Stimulated activated CD4-positive, alpha-beta T cell treated with anti-CD3 and anti-CD28 coated beads, TNF-alpha, amount 100 ng/mL, for 1 hour (primary cell): ENCODE results near the gene TMEM182.

Experiments
- DNase-seq, 3 donors: peaks; one replicate each; pipeline ENCODE4 v3.0.0-alpha.2; 2020; ENCODE audit warnings: low read depth in 3 of 3, low spot score in 1 of 3

Gene TMEM182

DNA sequence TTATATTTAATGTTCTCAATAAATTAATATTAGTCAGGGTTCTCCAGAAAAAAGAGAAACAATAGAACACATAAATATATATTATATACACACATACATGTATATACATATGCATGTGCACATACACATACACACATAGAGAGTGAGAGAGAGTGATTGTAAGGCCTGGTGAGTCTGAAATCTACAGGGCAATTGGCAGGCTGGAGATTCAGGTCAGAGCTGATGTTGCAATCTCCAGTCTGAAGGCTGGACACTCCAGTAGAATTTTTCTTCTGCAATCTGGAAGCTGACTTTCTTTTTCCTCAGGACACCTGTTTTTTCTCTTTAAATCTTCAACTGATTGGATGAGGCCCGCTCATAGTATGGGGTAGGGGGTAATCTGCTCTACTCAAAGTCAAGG lies 3.2 kb downstream of the TMEM182 start:
- no peak for DNase-seq

DNA sequence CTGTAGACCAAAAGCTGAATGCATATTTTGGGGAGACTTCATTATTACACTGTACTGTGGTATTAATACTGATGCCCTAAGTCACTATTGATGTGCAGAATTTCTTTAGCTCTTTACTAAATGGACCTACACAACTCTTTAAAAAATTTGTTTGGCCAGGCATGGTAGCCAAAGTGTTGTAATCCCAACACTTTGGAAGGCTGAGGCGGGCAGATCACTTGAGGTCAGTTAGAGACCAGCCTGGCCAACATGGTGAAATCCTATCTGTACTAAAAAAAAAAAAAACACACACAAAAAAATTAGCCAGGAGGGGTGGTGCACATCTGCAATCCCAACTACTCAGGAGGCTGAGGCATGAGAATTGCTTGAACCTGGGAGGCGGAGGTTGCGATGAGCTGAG lies 6.4 kb downstream of the TMEM182 start:
- DNase-seq, result no peak

DNA sequence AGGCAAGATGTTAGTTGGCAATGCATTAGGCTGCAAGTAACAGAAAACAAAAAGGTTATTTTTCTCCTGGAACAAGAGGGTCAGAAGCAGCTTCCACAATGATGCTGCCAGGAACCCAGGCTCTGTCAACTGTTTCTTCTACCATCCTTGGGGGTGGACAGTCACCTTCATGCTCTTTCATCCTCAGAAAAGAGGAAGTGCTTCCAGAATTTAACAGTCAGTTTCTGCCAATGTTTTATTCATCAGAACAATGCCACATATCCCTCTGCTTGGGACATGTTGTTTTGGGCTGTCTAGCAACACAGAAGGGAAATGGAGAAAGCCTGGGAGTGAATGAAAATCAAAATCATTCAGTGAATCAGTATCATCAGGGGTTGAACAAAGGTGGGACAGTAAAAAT lies 7.1 kb downstream of the TMEM182 start:
- DNase-seq, result no peak

DNA sequence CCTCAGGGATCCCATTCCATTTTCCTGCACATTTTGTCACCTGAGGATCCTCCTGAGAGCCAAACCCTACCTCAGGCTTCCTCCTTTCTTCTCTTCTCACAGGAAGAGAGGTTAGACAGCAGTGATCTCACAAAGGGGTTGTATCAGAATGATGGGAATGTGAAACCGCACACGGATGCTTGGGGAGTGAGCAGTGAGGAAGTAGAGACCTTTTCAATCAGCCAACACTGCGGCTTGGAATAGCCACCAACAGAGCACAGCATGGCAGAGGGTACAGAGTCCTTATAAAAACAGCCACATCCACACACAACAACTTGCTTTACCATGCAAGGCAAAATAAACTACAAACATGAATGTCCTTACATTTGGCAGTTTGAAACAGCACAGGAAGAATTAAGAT lies 8.7 kb downstream of the TMEM182 start:
- no peak for DNase-seq

DNA sequence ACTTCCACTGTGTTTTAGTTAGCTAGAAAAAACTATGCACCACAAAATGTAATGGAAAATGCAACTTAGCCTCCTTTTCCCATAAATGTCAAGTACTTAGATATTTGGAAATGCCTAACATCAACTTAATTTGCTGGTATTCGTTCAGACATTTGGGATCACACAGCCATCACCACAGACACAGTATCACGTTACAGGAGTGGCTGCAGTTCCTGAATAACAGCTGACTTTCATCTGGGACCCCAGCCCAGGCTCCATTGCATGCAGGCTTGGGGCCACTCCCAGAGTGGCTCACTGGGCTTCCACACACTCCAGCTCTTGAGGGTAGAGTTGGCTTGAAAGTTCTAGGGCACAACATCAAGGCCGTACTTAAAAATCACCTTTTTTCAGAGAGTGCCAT lies 9.3 kb downstream of the TMEM182 start:
- DNase-seq, result no peak

DNA sequence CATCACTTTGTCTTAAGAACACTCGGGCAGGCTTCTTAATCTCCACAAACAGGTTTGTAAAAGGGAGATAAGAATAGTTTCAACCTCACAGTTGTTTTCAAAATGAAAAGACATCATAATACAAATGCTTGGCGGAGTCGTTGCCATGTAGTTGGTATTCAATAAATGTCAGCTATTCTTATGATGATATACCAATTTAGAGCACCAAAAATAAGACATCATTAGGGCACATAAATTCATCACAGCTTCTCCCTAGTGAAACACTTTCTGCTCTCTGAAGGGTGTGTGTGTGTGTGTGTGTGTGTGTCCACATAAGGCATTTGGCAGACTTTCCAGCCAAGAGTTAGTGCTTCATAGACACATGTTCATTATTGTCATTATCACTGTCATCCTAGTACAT lies 10.8 kb downstream of the TMEM182 start:
- DNase-seq, result no peak

DNA sequence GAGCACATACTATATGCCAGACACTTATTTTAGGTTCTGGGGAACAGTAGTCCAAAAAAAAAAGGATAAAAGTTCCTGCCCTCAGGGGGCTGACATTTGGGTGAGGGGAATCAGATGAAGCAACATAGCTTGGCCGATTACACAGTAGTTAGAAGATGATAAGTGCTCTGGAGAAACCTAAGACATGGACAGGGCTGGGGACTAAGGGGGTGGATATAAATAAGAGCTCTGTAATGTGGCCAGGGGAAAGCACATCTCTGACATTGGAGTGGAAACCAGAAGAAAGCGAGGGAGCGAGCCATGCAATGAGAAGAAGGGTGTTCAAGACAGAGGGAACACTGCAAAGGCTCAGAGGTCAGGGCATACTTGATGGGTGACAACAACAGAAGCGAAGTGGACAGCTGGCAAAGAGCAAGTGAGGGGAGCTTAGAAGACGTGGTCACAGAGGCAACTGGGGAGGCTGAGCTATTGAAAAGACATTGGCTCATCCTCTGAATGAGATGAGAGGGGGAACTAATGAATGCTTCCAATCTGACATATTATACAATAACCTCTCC lies 11.4 kb downstream of the TMEM182 start:
- DNase-seq, result no peak

DNA sequence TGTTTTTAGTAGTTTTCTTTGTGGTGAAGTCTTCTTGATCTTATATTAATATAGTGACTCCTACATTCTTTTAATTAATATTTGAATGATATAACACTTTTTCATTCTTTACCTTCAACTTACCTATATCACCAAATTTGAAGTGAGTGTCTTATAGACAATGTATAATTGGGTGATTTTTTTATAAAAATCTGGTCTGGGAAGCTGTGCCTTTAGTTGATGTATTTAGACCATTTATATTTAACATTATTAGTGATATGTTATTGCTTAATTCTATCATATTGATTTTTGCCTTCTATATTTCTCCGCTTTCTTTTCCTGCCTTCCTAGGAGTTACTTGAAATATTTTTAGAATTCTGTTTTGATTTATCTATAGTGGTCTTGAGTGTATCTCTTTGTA lies 16.4 kb downstream of the TMEM182 start:
- DNase-seq, result no peak

DNA sequence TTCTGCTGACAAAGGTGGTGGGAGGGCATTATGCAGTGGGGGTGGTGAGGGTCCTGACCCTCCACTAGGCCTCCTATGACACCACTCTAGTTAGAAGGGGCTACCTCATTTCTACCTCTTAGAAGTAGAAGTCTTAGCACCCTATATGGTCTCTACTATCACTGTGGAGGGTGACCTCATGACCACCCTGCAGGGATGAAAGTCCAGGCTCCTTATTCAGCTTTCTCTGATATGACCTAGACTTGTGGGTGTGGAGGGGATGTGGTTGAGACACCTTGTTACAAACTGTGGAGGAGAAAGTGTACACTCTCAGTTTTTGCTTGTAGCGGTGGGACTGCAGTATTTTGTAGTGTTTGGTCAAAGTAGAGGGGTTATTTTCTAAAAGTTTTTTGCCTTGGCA lies 18.6 kb downstream of the TMEM182 start:
- DNase-seq, result no peak

DNA sequence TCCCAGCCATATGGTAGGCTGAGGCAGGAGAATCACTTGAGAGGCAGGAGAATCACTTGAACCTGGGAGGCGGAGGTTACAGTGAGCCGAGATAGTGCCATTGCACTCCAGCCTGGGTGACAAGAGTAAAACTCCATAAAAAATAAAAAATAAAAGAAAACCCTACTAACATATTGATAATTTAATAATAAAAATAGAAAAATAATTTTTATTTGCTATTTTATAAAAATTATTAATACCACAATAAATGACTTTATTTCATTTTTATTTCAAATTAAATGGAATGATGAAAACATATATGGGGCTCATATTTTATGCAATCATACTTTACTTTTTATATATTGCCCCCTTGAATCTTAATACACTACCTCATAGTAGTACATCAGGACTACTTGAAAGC lies 20.4 kb downstream of the TMEM182 start:
- no peak for DNase-seq

DNA sequence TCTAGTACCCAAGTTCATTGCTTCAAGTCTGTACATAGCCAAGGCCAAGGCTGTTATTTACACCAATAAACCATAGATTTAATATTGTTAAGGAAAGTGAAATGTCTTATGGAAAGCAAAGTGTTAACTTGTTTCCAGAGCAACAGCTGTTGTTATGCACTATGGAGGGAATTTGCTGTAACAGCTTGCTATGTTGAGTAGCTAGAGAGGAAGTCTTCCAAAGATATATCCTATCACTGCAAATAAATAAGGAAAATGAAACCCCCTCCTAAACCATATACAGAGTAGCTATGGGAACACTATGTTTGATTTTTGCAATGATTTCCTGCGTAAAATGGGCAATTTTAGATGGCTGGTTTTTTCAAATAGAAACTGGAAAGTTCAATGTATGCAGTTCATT lies 21.1 kb downstream of the TMEM182 start:
- no peak for DNase-seq

DNA sequence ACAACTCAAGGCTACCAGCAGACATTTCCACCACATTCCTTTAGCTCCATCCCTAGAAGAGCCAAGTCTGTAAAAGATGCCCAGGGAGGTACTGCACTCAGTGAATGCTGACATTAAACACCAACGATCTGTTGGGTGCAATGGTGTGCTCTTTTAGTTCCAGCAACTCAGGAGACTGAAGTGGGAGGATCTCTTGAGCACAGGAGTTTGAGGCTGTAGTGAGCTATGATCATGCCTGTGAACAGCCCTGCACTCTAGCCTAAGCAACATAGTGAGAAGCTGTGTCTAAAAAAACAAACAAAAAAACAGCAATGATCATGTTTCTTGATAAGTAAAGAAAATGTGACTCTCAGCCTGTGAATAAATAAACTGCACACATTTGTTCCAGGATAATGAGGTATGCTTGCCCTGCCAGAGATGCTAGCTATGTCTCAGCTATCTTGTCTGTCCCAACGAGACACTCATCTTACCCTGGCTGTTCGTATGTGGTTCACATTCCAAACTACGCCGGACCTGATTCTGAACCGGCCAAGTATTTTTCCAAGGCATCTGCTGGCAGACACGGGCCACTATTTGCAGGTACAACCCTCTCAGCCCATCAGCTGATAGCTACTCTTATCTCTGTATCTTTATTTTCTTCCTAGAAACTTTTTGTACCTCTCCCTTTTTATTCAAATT lies 21.8 kb downstream of the TMEM182 start:
- no peak for DNase-seq

DNA sequence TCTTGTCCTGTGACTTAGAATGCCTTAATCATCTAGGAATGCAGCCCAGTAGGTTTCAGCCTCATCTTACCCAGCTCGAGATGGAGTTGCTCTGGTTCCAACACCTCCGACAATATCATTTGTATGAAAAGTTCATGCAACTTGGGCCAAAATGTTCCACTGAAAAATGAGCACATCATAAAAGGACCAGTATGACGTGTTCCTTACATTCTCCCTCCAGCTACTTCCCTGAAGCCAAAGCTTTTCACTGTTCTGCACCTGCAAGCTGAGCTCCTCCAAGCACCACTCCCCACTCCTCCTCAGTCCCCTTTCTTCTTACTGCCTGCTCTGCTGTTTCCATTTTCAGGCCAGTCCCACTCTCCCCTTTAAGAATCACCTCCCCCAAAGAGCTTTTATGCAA lies 23.1 kb downstream of the TMEM182 start:
- DNase-seq, result no peak

DNA sequence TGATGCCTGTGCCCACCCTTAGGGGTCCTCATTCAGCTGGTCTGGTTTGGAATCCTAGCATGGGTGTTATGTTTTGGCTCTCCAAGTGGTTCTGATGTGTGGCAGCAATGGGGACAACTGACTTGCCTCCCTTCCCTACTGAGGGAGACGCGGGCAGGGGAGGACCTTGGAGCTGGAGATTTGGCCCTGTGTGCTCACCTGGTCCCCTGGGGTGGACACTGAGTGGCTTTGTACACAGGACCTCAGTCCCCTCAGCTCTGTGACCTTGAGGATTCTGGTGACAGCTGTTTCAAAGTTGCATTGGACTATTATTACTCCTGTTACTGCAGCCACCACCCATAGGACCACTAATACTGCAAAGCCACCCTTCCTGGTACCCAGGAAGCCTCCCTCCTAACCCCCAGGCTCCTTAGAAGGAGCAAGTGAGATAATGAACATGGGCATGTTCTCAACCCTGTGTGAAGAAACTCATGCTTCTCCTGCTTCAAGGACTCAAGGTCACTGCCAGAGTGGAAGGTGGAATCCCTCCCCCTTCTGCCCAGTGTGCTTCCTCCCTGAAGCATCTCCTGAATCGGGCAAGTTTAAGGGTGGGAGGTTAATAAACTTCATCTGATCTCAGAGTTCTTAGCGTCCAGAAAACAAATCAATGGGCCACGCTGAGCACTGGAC lies 26.5 kb downstream of the TMEM182 start:
- no peak for DNase-seq

DNA sequence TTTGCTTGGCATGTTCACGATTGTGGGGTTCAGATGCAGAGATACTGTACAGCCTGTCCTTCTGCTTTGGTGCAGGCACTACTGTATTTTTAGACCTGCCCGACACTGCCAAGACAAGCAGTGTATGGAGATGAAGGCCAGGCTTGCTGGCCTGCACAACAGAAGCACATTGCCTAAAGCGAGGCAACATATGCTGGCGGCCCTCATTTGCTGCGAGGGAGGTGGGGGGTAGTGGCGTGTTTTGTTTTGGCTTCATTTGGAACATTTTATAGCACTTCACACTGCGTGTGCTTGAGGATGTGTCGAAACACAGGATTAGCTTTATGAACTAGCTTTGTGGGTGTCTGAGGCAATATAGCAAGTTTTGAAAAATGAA lies 27.0 kb downstream of the TMEM182 start:
- DNase-seq, result no peak

DNA sequence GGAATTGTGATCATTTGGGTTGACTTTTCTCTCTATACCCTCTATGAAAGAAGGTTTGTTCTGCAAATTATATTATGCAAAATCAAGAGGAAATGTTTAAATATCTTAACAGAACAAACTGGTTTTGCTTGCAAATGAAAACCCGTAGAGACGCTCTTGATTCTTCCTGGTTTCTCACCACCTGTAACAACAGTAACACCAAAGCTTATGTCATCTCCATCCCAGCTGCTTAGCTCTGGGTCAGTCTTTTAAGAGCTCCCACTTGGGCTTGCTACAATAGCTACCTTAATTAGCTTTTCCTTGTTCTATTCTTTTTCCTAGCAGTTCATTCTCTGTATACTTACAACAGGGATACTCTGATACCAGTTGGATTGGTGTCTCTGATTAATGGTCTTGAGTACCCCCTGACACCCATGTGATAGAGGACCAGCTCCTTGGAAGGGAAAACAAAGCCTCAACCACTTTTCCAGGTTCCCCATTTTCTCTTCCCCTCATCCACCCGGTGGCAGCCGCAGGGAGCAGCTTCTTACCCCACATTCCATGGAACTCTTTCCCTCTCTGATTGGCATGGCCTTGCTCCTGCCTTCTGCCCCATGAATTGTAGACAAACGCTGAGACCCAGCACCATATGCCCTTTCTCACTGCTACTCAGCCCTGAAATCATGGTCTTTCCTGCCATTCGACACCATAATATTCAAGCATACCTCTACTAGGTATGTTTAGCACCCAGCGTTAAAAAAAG lies 27.7 kb downstream of the TMEM182 start:
- no peak for DNase-seq

DNA sequence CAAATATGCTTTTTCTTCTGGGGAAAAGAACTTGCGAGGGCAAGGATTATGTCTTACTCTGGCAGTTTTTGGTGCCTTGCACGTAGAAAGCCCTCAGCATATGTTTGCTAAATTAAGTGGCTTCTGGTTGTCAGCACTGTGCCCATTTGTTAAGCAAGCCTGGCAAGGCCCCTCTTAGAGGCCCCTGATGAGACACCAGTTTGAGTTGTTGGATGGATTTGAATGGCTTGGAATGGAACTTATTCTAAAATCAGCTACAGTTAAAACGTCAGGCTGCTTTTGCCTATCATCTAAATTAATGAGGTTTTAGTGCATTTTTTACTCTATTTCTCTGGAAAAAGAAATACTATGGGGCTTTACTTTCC lies 28.2 kb downstream of the TMEM182 start:
- DNase-seq, result no peak

DNA sequence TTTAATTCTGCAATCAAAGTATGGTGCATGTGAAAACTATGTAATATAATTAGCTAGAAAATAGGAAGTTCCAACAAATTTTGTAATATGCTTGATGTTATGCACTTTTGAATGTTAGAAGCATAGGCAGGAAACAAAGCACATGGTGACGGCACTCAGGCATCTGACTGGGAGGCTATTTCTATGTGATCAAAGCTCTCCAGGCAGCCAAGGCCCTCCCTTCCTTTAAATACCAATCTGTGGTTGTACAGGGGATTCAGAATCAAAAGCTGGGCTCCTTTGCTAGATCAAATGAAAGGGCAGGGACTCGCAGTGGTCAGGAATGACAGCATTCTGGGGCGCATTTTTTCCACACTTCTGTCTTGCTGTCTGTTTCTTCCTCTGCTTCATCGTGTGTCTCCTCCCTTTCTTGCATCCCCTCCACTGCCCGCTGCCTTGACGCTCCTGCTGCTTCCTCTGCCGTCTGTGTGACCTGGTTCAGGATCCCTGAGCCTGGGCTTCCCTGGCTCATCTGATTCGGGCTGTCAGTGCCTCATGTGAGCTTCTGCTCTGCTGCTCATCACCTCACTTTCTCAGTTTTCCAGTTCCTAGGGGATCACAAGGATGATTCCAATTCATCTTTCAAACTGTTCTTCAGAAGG lies 30.9 kb downstream of the TMEM182 start:
- DNase-seq, result no peak

DNA sequence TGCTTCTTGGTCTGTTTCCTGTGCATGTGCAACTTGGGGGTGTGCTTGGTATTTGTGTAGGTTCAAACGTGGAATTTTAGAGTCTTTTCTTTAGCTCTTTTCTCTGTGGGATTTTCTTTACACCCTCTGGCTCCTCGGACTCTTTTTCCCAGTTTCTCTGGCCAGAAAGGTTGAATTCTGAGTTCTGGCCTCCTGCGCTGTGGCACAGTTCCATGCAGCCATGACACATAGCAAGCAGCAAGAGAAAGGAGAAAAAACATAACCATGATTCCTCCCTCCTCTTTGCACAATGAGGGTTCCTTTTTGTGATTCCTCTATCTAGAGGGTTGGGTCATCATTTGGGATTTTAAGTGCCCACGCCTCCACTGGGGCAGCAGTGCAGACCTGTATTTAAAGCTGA lies 33.8 kb downstream of the TMEM182 start:
- no peak for DNase-seq

DNA sequence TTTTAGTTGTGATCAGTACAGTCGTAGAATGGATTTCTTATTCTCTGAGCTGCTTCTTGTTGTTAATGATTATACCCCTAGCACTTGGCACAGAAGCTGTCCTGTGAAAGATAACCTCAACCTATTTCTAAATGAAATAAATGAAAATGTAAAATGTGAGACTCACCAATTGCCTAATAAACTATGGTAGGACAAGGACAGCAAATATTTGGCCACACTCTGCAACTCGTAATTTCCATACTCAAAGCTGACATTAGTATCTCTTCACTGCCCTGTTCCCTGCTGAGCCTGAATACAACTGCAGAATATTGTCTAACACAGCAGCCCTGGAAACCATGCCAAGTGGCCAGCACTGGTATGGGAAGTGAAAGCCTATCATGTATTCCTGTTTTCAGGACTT lies 34.5 kb downstream of the TMEM182 start:
- DNase-seq, result no peak

DNA sequence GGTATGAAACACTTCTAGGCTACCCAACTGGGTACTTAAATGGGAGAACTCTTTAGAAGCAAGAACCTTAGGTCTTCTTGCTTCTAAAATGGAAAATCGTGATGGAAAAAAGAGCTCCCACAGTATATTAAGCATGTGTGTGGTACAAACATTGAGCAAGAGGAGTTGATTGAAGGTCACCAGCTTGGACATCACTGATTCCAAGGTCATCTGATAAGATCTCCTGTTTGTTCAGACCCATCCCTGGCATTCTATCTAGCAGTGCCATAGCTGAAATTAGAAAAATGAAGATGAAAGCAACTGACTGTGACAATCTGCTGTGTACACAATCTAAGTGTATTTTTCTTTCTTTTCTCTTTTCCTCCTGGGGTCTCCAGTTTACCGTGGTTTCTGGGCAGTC lies 35.7 kb downstream of the TMEM182 start:
- DNase-seq, result no peak

DNA sequence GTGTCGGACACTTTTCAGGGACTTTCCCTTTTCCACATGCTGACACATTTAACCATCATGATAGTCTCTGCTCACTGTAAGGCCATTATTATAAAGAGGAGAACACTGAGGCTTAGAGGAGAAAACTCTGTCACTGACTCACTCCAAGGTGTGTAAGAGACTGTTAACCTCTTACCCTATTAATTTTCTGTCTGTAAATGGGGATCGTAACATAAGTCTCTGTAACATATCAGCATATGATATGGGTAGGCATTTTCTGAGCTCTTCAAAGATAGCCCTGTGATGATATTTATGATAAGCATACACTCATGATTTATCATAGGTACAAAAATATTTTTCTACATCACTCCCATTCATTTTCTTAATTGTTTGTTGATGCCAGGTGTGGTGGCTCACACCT lies 36.4 kb downstream of the TMEM182 start:
- DNase-seq, result no peak
